Measurements from ENCODE around the gene ENPP3. TPM values are rescaled to one million over a fixed set of nuclear protein-coding genes. Genes with fewer than 3 reads are reported as not detected.

ENPP3 gene
- total and polyA plus RNA-seq, 2 of the 13 experiments (the other 11 are each of a cell fraction or from before 2014, with no cell fraction given): 40.0 to 75.4 TPM

GRCh38 chr6:131635384-131636340 is 1.4 kb upstream of the ENPP3 start (continued):
- TF ChIP-seq ZNF598 (CRISPR knock-in tag; IDR thresholded peaks at IDR 0.05; ENCODE audit: borderline replicate concordance) (peak; percentile 58; the same call in 1 of the 2 replicates), ELF1 (CRISPR knock-in tag; IDR thresholded peaks at IDR 0.05) (no peak), MZF1 (CRISPR knock-in tag; IDR thresholded peaks at IDR 0.05; ENCODE audit: borderline replicate concordance) (no peak), HNRNPK (IDR thresholded peaks at IDR 0.05; ENCODE audit: low read depth, low read length, poor library complexity, severe bottlenecking) (no peak), ZNF644 (CRISPR knock-in tag; IDR thresholded peaks at IDR 0.05; ENCODE audit: low read depth) (peak; percentile 53), ZNF451 (CRISPR knock-in tag; IDR thresholded peaks at IDR 0.05) (no peak), CHD4 (IDR thresholded peaks at IDR 0.05; ENCODE audit: borderline replicate concordance, low read length) (no peak), NFIB (CRISPR knock-in tag; IDR thresholded peaks at IDR 0.05; ENCODE audit: borderline replicate concordance) (no peak), GPBP1L1 (CRISPR knock-in tag; IDR thresholded peaks at IDR 0.05) (no peak), TCF7 (IDR thresholded peaks at IDR 0.05; ENCODE audit: low read depth) (no peak), MAFK (conservative IDR thresholded peaks at IDR 0.05 in 1 of 2, IDR thresholded peaks at IDR 0.05 in 1 of 2; ENCODE audit: low read length in 2 of 2) (no peak), PBX2 (CRISPR knock-in tag; IDR thresholded peaks at IDR 0.05) (no peak), ZBTB38 (CRISPR knock-in tag; IDR thresholded peaks at IDR 0.05) (0 out of 2 replicates have a peak, but pooled peaks have one; percentile 35), ZNF253 (CRISPR knock-in tag; IDR thresholded peaks at IDR 0.05; ENCODE audit: borderline replicate concordance) (no peak), MIER3 (CRISPR knock-in tag; IDR thresholded peaks at IDR 0.05; ENCODE audit: borderline replicate concordance) (peak; percentile 49; the same call in 1 of the 2 replicates), ZNF766 (CRISPR knock-in tag; IDR thresholded peaks at IDR 0.05; ENCODE audit: borderline replicate concordance) (no peak; the same call in 1 of the 2 replicates), MXI1 (IDR thresholded peaks at IDR 0.05; ENCODE audit: borderline replicate concordance, low read depth, low read length) (peak; percentile 7; the same call in 1 of the 3 replicates), HNF4G (IDR thresholded peaks at IDR 0.05; ENCODE audit: borderline replicate concordance, low read depth, low read length) (0 out of 2 replicates have a peak, but pooled peaks have one; percentile 3), HNF4G (CRISPR knock-in tag; IDR thresholded peaks at IDR 0.05; ENCODE audit: borderline replicate concordance, low read depth) (peak; percentile 61), TAF15 (IDR thresholded peaks at IDR 0.05; ENCODE audit: low read depth, low read length, poor library complexity, severe bottlenecking) (no peak), RAD21 (CRISPR knock-in tag; IDR thresholded peaks at IDR 0.05) (no peak), ATAD3A (CRISPR knock-in tag; IDR thresholded peaks at IDR 0.05) (no peak), ZNF10 (CRISPR knock-in tag; IDR thresholded peaks at IDR 0.05; ENCODE audit: borderline replicate concordance, low read depth) (no peak), KDM4B (CRISPR knock-in tag; IDR thresholded peaks at IDR 0.05) (no peak), ZNF460 (CRISPR knock-in tag; IDR thresholded peaks at IDR 0.05; ENCODE audit: borderline replicate concordance) (no peak), FOXA3 (CRISPR knock-in tag; IDR thresholded peaks at IDR 0.05) (peak; percentile 23; the same call in 1 of the 2 replicates), ZNF512 (CRISPR knock-in tag; IDR thresholded peaks at IDR 0.05) (no peak)
